Coronary artery (tissue), 2 donors: ENCODE measurements around the gene CYSRT1.
A peak's percentile ranks its signal among the peaks of the same experiment; 100 is the strongest.
"Not testable (repeated sequence)": the region's sequence is repeated elsewhere in the genome, so short reads cannot be mapped to it uniquely, and the experiment has no call there.

ENCODE experiments used
- DNase-seq: peaks from one replicate; pipeline ENCODE4 v3.0.0-alpha.2; 2017; ENCODE audit warnings: low spot score
- H3K27ac ChIP-seq, 2 donors: fragments of 200-600 bp; sonication (generic); one replicate each; pipeline ENCODE4 v1.5.1; 2016 to 2019
- H3K4me3 ChIP-seq: fragments of 200-600 bp; sonication (generic); 2 replicates; pipeline ENCODE4 v1.5.1; 2016; ENCODE audit warnings: mild to moderate bottlenecking, moderate library complexity
- CTCF ChIP-seq: fragments of 200-600 bp; sonication (generic); IDR thresholded peaks from one replicate; pipeline ENCODE4 v1.5.1; 2019; ENCODE audit warnings: antibody characterized with exemption

CYSRT1 gene

DNA sequence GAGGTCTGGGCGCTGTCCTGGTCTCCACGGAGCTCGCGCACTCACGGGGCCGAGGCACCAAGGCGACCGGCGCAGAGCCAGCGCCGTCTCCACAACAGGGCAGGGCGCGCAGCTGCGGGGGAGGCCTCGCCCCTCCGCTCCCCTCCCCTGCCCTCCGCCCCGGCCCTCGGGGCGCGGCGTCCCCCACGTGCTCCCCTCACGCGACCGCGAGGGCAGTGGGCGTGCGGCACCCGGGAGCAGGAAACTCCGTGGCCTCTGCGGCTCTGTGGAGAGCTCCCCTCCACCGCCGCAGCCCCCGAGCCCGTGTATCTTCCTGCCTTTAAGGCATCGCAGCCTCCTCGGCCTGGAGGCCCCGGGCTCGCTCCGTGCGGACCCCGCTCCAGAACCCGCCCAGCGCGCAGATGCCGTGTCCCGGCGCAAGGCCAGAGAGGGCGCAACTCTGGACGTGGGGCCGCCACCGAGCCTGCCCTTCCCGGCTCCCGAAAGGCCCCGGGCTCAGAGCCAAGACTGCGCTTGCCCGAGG is 15.4 kb downstream of the CYSRT1 start:
- peak; percentile 88 for DNase-seq
- peak overlapping the region; percentile 84 for H3K4me3 ChIP-seq
- H3K27ac ChIP-seq = peak overlapping the region; percentile 81 to 100
- no peak for TF ChIP-seq CTCF

DNA sequence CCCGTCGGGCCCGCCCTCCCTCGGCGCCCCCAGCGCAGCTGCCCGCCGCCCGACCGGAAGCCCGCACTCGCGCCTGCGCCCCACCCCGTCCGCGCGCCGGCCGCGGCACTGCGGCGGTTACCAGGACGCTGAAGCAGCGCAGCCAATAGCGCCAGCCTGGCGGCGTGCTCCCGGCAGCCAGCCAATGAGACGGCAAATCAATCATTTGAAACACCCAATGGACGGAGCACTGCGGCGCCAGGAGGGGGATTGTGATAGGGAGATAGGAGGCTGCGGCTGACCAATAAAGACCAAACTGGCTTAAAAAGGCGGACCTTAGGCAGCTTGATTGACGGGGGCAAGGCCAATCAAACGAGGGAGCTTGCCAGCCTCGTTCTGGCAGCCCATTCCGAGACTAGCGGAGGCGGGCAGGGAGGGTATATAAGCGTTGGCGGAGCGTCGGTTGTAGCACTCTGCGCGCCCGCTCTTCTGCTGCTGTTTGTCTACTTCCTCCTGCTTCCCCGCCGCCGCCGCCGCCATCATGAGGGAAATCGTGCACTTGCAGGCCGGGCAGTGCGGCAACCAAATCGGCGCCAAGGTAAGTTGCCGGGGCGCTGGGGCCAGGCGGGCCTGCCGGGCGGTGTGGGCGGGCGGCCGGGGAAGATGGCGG is 16.0 kb downstream of the CYSRT1 start, which contains the start of gene TUBB4B:
TUBB4B (plus strand) TSS at position 447 of the 649 bp plus-strand sequence; CDS start at position 521, 74 bp downstream.
- TF ChIP-seq CTCF = no peak
- Histone ChIP-seq H3K4me3 (peak within 1 kb of the TSS; percentile 99), H3K27ac (peak within 1 kb of the TSS; percentile 89 to 100)
- peak; percentile 99 for DNase-seq

DNA sequence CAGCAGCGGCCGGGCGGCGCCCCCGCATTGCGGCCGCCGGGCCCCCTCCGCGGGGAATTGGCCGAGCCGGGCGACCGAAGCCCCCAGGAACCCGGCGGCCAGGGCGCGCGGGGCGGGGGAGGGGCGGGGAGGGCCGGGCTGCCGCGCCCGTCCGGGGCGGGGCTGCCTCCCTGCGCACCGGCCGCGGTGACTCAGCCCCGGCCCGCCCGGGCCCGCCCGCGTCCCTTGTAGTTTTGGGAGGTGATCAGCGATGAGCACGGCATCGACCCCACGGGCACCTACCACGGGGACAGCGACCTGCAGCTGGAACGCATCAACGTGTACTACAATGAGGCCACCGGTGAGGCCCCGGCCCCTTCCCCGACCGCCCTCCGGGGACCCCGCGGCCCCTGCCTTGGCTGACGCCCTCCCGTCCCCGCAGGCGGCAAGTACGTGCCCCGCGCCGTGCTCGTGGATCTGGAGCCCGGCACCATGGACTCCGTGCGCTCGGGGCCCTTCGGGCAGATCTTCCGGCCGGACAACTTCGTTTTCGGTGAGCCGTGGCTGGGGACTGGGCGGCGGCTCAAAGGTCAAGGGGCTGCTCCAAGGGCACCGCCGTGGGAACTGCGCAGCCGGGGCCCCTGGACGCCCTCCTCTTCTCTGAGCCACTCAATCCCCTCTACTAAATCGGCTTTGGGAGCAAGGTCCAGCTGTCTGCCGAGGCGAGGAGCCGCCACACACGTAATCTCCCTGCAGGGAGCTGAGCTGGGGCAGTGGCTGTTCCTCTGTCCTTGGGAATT is 16.7 kb downstream of the CYSRT1 start:
- Histone ChIP-seq H3K27ac (peak overlapping the region; percentile 89 to 100), H3K4me3 (peak overlapping the region; percentile 99)
- TF ChIP-seq CTCF = no peak
- DNase-seq = no peak

DNA sequence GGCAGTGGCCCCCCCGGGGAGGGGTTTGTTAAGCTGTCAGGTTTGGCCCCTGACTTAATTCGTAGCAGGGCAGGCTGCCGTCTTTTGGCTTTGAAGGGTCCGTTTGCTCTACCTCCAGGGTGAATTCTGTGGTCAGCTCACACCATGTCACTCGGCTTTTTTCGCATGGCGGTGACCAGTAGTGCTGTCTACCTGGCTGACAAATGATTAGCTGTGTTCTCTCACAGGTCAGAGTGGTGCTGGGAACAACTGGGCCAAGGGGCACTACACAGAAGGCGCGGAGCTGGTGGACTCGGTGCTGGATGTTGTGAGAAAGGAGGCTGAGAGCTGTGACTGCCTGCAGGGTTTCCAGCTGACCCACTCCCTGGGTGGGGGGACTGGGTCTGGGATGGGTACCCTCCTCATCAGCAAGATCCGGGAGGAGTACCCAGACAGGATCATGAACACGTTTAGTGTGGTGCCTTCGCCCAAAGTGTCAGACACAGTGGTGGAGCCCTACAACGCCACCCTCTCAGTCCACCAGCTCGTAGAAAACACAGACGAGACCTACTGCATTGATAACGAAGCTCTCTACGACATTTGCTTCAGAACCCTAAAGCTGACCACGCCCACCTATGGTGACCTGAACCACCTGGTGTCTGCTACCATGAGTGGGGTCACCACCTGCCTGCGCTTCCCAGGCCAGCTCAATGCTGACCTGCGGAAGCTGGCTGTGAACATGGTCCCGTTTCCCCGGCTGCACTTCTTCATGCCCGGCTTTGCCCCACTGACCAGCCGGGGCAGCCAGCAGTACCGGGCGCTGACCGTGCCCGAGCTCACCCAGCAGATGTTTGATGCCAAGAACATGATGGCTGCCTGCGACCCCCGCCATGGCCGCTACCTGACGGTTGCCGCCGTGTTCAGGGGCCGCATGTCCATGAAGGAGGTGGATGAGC is 17.6 kb downstream of the CYSRT1 start:
- no peak for TF ChIP-seq CTCF
- Histone ChIP-seq H3K4me3 (peak overlapping the region; percentile 99), H3K27ac (peak overlapping the region; percentile 89 to 100)
- DNase-seq = no peak

- not testable (repeated sequence) for H3K27ac ChIP-seq, DNase-seq, H3K4me3 ChIP-seq
Measured at GRCh38 chr9:137243266-137243625, 18.3 kb downstream of the CYSRT1 start.

- H3K27ac ChIP-seq = no peak overlapping the region
- H3K4me3 ChIP-seq = no peak overlapping the region
- no peak for DNase-seq
- TF ChIP-seq CTCF = no peak
Measured at GRCh38 chr9:137243626-137244485, 18.9 kb downstream of the CYSRT1 start.
